SJSA1 (cell line): ENCODE data around the gene PPIH. TPM values are rescaled to one million over a fixed set of nuclear protein-coding genes. Genes with fewer than 3 reads are reported as not detected.
"Not testable (repeated sequence)": the region's sequence is repeated elsewhere in the genome, so short reads cannot be mapped to it uniquely, and the experiment has no call there.

Source experiments
- DNase-seq, 2 experiments: peaks; one replicate each; pipeline ENCODE4 v3.0.0-alpha.2; 2015 to 2020; ENCODE audit warnings: low spot score in 2 of 2, low read depth in 1 of 2
- H3K27ac ChIP-seq: fragments of 250-450 bp; sonication (Bioruptor Pico); 2 replicates; pipeline ENCODE4 v1.5.1; 2020; ENCODE audit warnings: mild to moderate bottlenecking, moderate library complexity
- H3K27me3 ChIP-seq: fragments of 250-450 bp; sonication (Bioruptor Pico); replicated peaks from 2 replicates; pipeline ENCODE4 v1.5.1; 2020; ENCODE audit warnings: mild to moderate bottlenecking, moderate library complexity
- H3K36me3 ChIP-seq: fragments of 250-450 bp; sonication (Bioruptor Pico); 2 replicates; pipeline ENCODE4 v1.5.1; 2020; ENCODE audit warnings: mild to moderate bottlenecking
- H3K4me1 ChIP-seq: fragments of 250-450 bp; sonication (Bioruptor Pico); replicated peaks from 2 replicates; pipeline ENCODE4 v1.6.1; 2021; ENCODE audit warnings: mild to moderate bottlenecking
- H3K4me3 ChIP-seq: fragments of 250-450 bp; sonication (Bioruptor Pico); 2 replicates; pipeline ENCODE4 v1.5.1; 2020; ENCODE audit warnings: mild to moderate bottlenecking
- H3K9me3 ChIP-seq: fragments of 250-450 bp; sonication (Bioruptor Pico); replicated peaks from 2 replicates; pipeline ENCODE4 v1.5.1; 2020; ENCODE audit warnings: mild to moderate bottlenecking
- total RNA-seq: library from RNA; depleted of rRNA; stranded (reverse); fragments of >200 nt; shearing (Covaris generic); gene quantifications from 2 replicates; pipeline ENCODE4 v1.2.3, GENCODE V29; 2014; rRNA removed

PPIH gene
- total RNA-seq, result 68.4 and 110 TPM in 2 replicates

DNA sequence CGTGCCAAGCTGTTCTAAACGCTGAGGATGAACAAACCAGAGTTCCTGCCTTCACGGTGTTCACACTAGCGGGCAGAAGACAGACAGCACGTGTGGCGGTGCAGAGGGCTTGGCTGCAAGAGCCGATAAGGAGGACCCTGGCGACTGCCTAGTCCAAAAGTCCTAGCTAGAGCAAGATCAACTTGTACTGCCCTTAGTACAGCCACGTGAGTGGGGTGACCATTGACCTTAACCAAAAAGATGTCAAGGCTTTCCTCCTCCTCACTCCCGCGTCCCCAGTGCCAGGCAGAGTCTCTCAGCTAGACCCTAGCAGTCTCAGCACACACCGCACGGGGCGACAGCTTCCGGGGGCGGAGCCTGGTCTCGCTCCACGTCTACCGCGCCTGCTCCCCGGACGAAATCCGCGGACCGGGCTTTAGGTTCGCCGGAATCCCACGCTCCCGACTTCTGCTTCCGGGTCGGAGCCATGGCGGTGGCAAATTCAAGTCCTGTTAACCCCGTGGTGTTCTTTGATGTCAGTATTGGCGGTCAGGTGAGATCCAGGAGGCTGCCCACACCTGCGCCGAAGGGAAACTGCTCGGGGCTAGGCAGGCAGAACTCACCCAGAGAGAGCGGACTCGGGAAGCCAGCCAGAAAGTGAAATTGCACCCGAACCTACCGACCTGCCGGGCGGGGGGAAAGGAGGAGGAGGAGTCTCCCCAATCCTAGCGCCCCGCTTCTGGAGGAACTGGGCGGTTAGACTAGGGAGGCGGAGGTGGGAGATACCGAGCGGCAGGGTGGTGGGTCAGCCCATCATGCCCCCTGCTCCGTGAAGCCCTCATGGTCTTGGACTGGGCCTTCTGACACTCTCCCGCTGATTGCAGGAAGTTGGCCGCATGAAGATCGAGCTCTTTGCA, at the start of gene PPIH:
Gene PPIH, plus strand, starts transcription at position 443 of the 896 bp plus-strand sequence. Its CDS starts 24 bp downstream, at position 467.
- H3K4me3 ChIP-seq, result peak within 1 kb of the TSS; percentile 67
- DNase-seq, result peak; percentile 88 to 94
- H3K27me3 ChIP-seq, result peaks cover 5% of the 10 kb centered on the region; the same call in 1 of the 2 replicates
- peaks cover 35% of the 10 kb centered on the region for H3K36me3 ChIP-seq
- no peaks in the 10 kb centered on the region for H3K9me3 ChIP-seq
- peaks cover 8% of the 10 kb centered on the region; the same call in 1 of the 2 replicates for H3K4me1 ChIP-seq
- peak within 1 kb of the TSS; percentile 38 for H3K27ac ChIP-seq

DNA sequence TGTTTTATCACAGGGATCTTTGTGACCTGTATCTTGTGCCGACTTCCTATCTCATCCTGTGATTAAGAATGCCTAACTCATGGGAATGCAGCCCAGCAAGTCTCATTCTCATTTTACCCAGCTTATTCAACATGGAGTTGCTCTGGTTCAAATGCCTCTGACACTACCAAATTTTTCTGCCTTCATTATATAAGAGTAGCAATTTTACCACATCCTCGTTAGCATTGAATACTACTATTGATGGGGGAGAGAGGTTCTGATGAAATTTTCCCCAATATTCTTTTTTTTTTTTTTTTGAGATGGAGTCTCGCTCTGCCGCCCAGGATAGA, 44.5 kb upstream of the PPIH start:
- DNase-seq, result no peak
- Histone ChIP-seq H3K4me1 (no peaks in the 10 kb centered on the region), H3K9me3 (no peaks in the 10 kb centered on the region), H3K27ac (no peak overlapping the region), H3K36me3 (no peaks in the 10 kb centered on the region), H3K4me3 (no peak overlapping the region), H3K27me3 (peaks cover 15% of the 10 kb centered on the region; the same call in 1 of the 2 replicates)

DNA sequence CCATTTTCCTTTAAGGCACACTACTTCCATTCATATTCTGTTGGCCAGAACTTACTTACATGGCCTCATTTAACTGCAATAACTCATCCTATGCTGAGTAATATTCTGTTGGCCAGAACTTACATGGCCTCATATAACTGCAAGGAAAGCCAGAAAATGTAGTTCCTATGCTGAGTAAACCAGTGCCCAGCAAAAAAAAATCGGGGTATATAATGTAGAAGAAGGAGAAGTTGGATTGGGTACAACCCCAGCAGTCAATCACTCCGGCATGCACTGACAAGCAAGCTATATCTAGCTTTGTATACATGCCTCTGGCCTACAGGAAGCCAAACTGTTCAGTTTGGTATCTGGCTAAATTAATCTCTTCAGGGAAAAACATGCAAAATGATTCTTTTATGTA, 39.4 kb upstream of the PPIH start:
- Histone ChIP-seq H3K9me3 (no peaks in the 10 kb centered on the region), H3K27me3 (peaks cover 21% of the 10 kb centered on the region), H3K4me3 (no peak overlapping the region), H3K36me3 (no peaks in the 10 kb centered on the region), H3K27ac (no peak overlapping the region), H3K4me1 (no peaks in the 10 kb centered on the region)
- no peak for DNase-seq

DNA sequence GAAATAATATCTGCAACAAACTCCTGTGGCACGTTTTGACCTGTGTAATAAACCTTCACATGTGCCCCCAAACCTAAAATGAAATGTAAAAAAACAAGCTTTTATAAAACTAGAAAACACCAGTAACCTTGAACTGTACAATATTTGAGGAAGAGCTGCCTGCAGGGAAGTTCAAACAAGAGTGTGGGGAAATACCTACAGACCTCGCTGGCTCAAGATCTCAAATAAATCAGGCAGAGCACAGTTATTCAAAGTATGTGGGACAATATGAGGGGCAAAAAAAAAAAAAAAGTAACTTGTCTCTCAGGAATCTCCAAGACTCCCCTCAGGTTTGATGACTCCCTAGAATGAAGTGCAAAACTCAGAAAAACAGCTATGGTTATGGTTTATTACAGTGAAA, 37.9 kb upstream of the PPIH start:
- H3K27me3 ChIP-seq, result peaks cover 21% of the 10 kb centered on the region
- no peak overlapping the region for H3K4me3 ChIP-seq
- H3K36me3 ChIP-seq, result no peaks in the 10 kb centered on the region
- no peaks in the 10 kb centered on the region for H3K9me3 ChIP-seq
- no peak overlapping the region for H3K27ac ChIP-seq
- DNase-seq, result no peak
- H3K4me1 ChIP-seq, result no peaks in the 10 kb centered on the region

DNA sequence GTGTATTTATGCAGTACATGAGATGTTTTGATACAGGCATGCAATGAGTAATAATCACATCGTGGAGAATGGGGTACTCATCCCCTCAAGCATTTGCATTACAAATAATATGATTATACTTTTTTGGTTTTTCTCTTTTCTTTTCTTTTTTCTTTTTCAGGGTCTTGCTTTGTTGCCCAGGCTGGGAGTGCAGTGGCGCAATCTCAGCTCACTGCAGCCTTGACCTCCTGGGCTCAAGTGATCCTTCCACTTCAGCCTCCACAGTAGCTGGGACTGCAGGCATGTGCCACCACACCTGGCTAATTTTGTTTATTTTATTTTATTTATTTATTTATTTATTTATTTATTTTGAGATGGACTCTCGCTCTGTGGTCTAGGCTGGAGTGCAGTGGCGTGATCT, 37.0 kb upstream of the PPIH start:
- peaks cover 21% of the 10 kb centered on the region for H3K27me3 ChIP-seq
- not testable (repeated sequence) for H3K4me1 ChIP-seq, H3K36me3 ChIP-seq, H3K27ac ChIP-seq, H3K9me3 ChIP-seq, H3K4me3 ChIP-seq, DNase-seq

DNA sequence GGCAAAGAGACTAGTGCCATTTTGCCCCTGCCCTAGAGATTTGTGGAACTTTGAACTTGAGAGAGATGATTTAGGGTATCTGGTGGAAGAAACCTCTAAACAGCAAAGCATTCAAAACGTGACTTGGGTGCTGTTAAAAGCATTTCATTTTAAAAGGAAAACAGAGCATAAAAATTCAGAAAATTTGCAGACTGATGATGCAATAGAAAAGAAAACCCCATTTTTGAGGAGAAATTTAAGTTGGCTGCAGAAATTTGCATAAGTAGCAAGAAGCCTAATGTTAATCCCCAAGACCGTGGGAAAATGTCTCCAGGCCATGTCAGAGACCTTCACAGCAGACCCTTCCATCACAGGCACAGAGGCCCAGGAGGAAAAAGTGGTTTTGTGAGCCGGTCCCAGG, 31.0 kb upstream of the PPIH start:
- DNase-seq, H3K4me1 ChIP-seq, H3K27me3 ChIP-seq, H3K4me3 ChIP-seq, H3K27ac ChIP-seq, H3K36me3 ChIP-seq, H3K9me3 ChIP-seq: not testable (repeated sequence)

DNA sequence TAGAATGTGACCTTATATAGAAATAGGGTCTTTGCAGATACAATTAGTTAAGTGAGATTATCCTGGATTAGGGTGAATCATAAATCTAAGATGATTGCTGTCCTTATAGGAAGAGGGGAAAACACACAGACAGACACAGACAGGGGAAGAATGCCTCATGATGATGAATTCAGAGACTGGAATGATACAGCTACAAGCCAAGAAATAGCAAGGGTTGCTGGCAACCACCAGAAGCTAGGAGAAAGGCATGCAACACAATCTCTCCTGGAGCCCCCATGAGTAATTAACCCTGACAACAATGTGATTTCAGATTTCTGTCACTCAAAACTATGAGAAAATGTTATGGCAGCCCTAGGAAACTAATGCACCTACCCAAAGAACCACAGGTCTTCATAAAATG, 19.1 kb upstream of the PPIH start:
- no peak overlapping the region for H3K4me3 ChIP-seq
- no peaks in the 10 kb centered on the region for H3K36me3 ChIP-seq
- DNase-seq, result no peak
- no peaks in the 10 kb centered on the region for H3K4me1 ChIP-seq
- no peaks in the 10 kb centered on the region; the same call in none of the 2 replicates for H3K27me3 ChIP-seq
- H3K27ac ChIP-seq, result no peak overlapping the region
- H3K9me3 ChIP-seq, result no peaks in the 10 kb centered on the region

DNA sequence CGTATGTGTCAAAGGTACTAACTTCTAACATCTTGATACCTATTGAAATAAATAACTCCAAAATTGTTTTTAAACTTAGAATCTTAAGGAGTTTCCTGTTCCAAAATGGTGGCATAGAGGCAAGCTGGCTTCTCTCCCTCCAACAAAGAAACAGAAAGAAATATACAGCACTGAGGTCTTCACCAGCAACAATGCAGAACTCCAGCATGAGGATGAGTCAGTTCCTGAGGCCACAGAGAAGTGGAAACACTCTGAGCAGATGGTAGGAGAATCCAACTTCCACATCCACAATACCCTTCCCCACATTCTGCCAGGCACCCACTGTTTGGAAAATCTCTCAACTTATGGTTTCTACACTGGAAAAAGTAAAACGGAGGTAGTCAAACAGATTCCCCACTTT, 12.2 kb upstream of the PPIH start:
- H3K36me3 ChIP-seq, result no peaks in the 10 kb centered on the region
- no peak for DNase-seq

DNA sequence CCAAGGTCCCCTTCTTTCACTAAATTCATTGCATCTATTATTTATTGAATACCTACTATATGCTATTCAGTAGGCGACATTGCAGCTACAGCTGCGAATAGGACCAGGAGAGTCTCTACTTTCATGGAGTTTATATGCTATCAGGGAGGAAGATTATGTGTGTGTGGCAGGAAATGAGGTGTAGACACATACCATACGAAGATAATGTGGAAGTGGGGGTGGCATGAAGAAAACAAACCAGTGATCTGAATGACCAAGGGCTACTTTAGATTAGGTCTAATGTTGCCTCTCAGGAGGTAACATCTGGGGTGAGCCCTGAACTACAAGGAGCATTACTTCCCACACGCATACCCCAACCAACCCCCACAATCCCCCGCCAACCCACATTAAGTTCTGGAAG, 1.0 kb upstream of the PPIH start:
- Histone ChIP-seq H3K36me3 (peaks cover 31% of the 10 kb centered on the region), H3K27ac (no peak overlapping the region), H3K4me3 (no peak overlapping the region), H3K27me3 (peaks cover 8% of the 10 kb centered on the region; the same call in 1 of the 2 replicates), H3K4me1 (peaks cover 8% of the 10 kb centered on the region; the same call in 1 of the 2 replicates), H3K9me3 (no peaks in the 10 kb centered on the region)
- no peak for DNase-seq

More for the DNA sequence above, 12.2 kb upstream of the PPIH start:
- Histone ChIP-seq H3K9me3 (no peaks in the 10 kb centered on the region), H3K4me3 (no peak overlapping the region), H3K27me3 (no peaks in the 10 kb centered on the region), H3K4me1 (no peaks in the 10 kb centered on the region), H3K27ac (no peak overlapping the region)

DNA sequence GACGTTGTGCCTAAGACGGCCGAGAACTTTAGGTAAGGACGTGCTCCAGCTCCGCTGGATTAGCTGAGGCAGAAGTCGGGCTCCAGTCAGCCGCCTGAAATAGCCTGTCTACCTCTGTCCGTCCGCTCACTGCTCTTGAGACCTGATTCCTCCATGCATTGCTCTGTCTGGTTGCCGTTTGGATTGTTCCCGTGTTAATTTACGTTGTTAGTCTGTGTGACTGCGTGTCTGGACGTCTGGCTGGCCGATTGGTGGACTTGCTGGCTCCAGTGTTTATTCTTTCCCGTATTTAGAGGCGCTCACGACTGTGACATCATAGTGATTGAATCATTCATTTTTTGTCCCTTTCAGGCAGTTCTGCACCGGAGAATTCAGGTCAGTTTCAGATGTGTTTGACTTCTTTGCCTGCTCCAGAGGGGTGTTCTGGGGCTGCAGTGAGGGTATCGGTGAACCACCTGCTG, 684 bp downstream of the PPIH start:
- H3K4me3 ChIP-seq, result peak overlapping the region; percentile 67
- peaks cover 2% of the 10 kb centered on the region; the same call in 1 of the 2 replicates for H3K27me3 ChIP-seq
- H3K9me3 ChIP-seq, result no peaks in the 10 kb centered on the region
- peak overlapping the region; percentile 38; the same call in 1 of the 2 replicates for H3K27ac ChIP-seq
- peaks cover 8% of the 10 kb centered on the region; the same call in 1 of the 2 replicates for H3K4me1 ChIP-seq
- DNase-seq, result no peak
- peaks cover 41% of the 10 kb centered on the region for H3K36me3 ChIP-seq

DNA sequence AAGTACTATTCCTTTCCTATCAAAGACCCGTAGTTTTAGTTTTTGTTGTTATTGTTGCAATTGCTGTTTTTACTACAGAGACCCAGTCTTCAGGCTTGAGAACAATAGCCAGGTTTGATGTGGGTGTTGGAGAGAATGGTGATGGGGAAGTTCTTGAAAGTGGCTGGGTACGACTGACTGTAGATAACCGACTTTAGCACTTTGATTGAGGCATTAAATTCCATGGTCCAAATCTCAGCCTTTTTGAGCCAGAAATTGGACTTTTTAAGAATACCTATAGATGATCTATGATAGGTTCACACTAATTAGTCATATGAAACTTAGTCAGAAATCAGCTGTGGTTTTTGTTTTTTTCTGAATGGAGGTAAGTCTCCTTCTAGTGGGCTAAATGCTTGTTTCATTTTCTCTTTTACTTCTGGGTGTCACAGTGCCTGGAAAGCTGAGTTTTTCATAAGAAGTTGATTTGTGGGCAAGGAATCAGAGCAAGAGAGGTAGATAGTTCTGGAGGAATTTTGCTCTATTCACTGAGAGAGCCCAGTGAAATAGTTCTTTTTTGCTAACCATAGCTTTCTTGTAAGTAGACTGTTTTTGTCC, 2.8 kb downstream of the PPIH start:
- Histone ChIP-seq H3K36me3 (peaks cover 62% of the 10 kb centered on the region), H3K27me3 (no peaks in the 10 kb centered on the region), H3K4me3 (no peak overlapping the region), H3K4me1 (peaks cover 8% of the 10 kb centered on the region; the same call in 1 of the 2 replicates), H3K9me3 (no peaks in the 10 kb centered on the region), H3K27ac (no peak overlapping the region)
- DNase-seq, result no peak

DNA sequence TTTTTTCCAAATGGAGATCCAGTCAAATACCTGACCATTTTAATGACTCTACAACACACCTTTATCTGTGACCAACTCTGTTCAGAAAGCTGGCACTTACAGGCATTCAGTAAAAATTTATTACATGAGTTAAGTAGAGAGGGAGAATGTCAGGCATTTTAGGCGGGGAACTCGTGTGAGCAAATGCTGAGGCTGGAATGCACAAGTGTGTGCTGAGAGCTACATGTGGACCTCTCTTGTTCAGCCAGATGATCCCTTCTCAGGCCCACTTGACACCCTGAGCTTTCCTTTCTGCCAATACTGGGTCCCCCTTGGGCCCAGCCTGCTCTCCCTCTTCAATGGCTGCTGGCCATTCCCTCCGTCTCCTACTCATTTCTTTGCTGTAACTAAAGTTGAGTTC, 11.7 kb downstream of the PPIH start:
- H3K27me3 ChIP-seq, result no peaks in the 10 kb centered on the region
- peaks cover 65% of the 10 kb centered on the region for H3K36me3 ChIP-seq
- H3K27ac ChIP-seq, result no peak overlapping the region
- no peak for DNase-seq
- no peak overlapping the region for H3K4me3 ChIP-seq
- no peaks in the 10 kb centered on the region for H3K9me3 ChIP-seq
- H3K4me1 ChIP-seq, result no peaks in the 10 kb centered on the region

DNA sequence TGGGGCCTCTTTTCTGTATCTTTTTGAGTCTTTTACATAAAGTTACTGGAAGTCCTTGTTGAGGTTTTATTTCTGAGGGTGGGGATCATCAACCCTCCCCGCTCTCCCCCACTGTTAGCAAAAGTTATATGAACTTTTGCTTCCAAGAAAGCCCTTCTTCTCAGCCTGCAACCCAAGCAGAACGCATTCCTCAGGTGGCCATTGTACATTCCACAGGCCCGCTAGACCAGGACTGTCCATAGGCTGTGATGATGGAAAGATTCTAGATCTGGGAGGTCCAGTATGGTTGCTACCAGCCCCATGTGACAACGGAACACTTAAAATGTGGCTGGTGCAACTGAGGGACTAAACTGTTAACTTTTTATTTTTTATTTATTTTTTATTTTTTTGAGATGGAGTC, 12.2 kb downstream of the PPIH start:
- no peak overlapping the region for H3K27ac ChIP-seq
- H3K36me3 ChIP-seq, result peaks cover 65% of the 10 kb centered on the region
- no peaks in the 10 kb centered on the region for H3K27me3 ChIP-seq
- DNase-seq, result no peak
- H3K4me3 ChIP-seq, result no peak overlapping the region
- no peaks in the 10 kb centered on the region for H3K4me1 ChIP-seq
- no peaks in the 10 kb centered on the region for H3K9me3 ChIP-seq

DNA sequence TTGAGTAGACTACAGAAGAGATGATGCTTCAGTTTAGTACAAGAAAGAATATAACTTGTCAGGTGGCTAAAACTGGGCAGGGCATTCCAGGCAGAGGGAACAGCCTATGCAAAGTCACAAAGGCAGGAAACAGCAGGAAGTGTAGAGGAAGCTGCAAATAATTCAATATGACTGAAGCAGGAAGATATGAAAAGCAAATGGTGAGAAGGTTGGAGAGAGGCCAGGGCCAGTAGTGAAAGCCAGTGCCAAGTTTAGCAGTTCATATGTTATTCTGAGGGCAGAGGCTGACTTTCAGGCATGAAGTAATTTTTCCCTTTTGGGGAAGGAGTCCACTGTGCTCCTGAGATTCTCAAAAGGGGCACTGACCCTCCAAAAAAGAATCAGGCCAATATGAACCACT, 16.0 kb downstream of the PPIH start:
- Histone ChIP-seq H3K9me3 (no peaks in the 10 kb centered on the region), H3K27ac (no peak overlapping the region), H3K36me3 (peaks cover 39% of the 10 kb centered on the region; the same call in 1 of the 2 replicates), H3K27me3 (no peaks in the 10 kb centered on the region), H3K4me3 (no peak overlapping the region), H3K4me1 (no peaks in the 10 kb centered on the region)
- no peak for DNase-seq
